K562 (cell line): ENCODE data around the gene SLC2A9. TPM values are rescaled to one million over a fixed set of nuclear protein-coding genes. Genes with fewer than 3 reads are reported as not detected.

Experiments used
- ATAC-seq: fragments of 200-7000 bp; cut with Tn5 transposase; 3 replicates; pipeline ENCODE4 v1.9.1; 2020; ENCODE audit warnings: moderate library complexity
- BruUV-seq: library from RNA; stranded (reverse); fragments of 400-500 nt; replicated peaks from 2 replicates; lab custom pipeline; 2021; lab: Mats Ljungman, UMichigan
- CTCF ChIA-PET: fragments of 300-600 bp; formaldehyde crosslinking; extraction: SDS; loops from one replicate; lab custom pipeline; 2021; ENCODE audit warnings: low intra/inter-chr PET ratio; lab: Yijun Ruan, JAX
- POLR2A ChIA-PET: fragments of 300-600, 350-650 bp; sonication (Branson Sonifier 250); formaldehyde crosslinking; extraction: SDS; loops from one replicate; lab custom pipeline; 2021; ENCODE audit warnings: antibody characterized with exemption, inconsistent platforms; lab: Yijun Ruan, JAX
- DNase-seq, 4 experiments: peaks; one replicate each; pipeline versions ENCODE4 v3.0.0 to v3.0.0-alpha.2; 2011 to 2018; ENCODE audit warnings: low spot score in 3 of 4, mixed read lengths in 3 of 4; ENCODE audit errors: extremely low read depth in 1 of 4
- FAIRE-seq: peaks from 2 replicates; lab custom pipeline; 2011; peaks lifted over from hg19 to GRCh38; lab: Jason Lieb, UNC
- H2AFZ ChIP-seq: 2 replicates; pipeline ENCODE4 v1.6.0; 2011; ENCODE audit warnings: low read depth, low read length, control low read depth, inconsistent platforms
- H3K27ac ChIP-seq: fragments of 200-600 bp; 3 replicates; pipeline ENCODE4 v1.8.0; 2011; ENCODE audit warnings: low read depth, mild to moderate bottlenecking, control low read depth, inconsistent platforms, low read length, moderate library complexity, mixed read lengths; ENCODE audit errors: extremely low read depth
- H3K27me3 ChIP-seq, 2 experiments: fragments of 300-600 bp in 1 of 2; 2 replicates in 1 of 2; 3 replicates in 1 of 2; pipeline versions ENCODE4 v1.6.0 to v1.8.0; 2011; ENCODE audit warnings: inconsistent platforms in 2 of 2, low read length in 2 of 2, mild to moderate bottlenecking in 1 of 2, mixed read lengths in 1 of 2, moderate library complexity in 1 of 2; ENCODE audit not compliant: control insufficient read depth in 2 of 2, insufficient read depth in 2 of 2
- H3K36me3 ChIP-seq: fragments of 300-600 bp; 3 replicates; pipeline ENCODE4 v1.8.0; 2011; ENCODE audit warnings: mild to moderate bottlenecking, low read length, inconsistent platforms; ENCODE audit not compliant: control insufficient read depth, insufficient read depth
- H3K4me1 ChIP-seq, 2 experiments: fragments of 200-600 bp in 1 of 2; replicated peaks in 1 of 2; 2 replicates in 1 of 2; 3 replicates in 1 of 2; pipeline versions ENCODE4 v1.5.1 to v1.8.0; 2011; ENCODE audit warnings: inconsistent platforms in 2 of 2, low read length in 2 of 2, mild to moderate bottlenecking in 1 of 2, mixed read lengths in 1 of 2, moderate library complexity in 1 of 2; ENCODE audit not compliant: control insufficient read depth in 2 of 2, insufficient read depth in 2 of 2
- H3K4me2 ChIP-seq: 2 replicates; pipeline ENCODE4 v1.6.1; 2011; ENCODE audit warnings: low read length, control low read depth, inconsistent platforms, mixed read lengths; ENCODE audit not compliant: insufficient read depth
- H3K4me3 ChIP-seq: fragments of 200-600 bp; sonication (generic), shearing (Covaris generic); 2 replicates; pipeline ENCODE4 v1.5.1; 2016; ENCODE audit warnings: control low read depth, inconsistent platforms
- H3K79me2 ChIP-seq: fragments of 200-600 bp; 3 replicates; pipeline ENCODE4 v1.8.0; 2011; ENCODE audit warnings: low read length, inconsistent platforms; ENCODE audit not compliant: control insufficient read depth, insufficient read depth
- H3K9ac ChIP-seq, 2 experiments: 2 replicates each; pipeline versions ENCODE4 v1.6.0 to v1.6.1; 2011; ENCODE audit warnings: low read depth in 2 of 2, low read length in 2 of 2, control low read depth in 1 of 2, inconsistent platforms in 1 of 2, mild to moderate bottlenecking in 1 of 2, mixed read lengths in 1 of 2; ENCODE audit not compliant: insufficient read depth in 1 of 2
- H3K9me1 ChIP-seq: one replicate; pipeline ENCODE4 v1.6.0; 2011; ENCODE audit warnings: inconsistent platforms, mild to moderate bottlenecking, low read length, moderate library complexity; ENCODE audit not compliant: control insufficient read depth, insufficient read depth
- H3K9me3 ChIP-seq: replicated peaks from 2 replicates; pipeline ENCODE4 v1.5.1; 2011; ENCODE audit warnings: low read depth, low read length, inconsistent platforms; ENCODE audit not compliant: control insufficient read depth, insufficient read depth
- H4K20me1 ChIP-seq: replicated peaks from 2 replicates; pipeline ENCODE4 v1.6.1; 2011; ENCODE audit warnings: low read length, inconsistent platforms, mixed read lengths; ENCODE audit not compliant: control insufficient read depth, insufficient read depth
- CXXC5 ChIP-seq: fragments of 250-450 bp; sonication (Bioruptor Pico); IDR thresholded peaks from 2 replicates; pipeline ENCODE4 v1.8.0; 2022; ENCODE audit warnings: inconsistent platforms, mild to moderate bottlenecking, moderate library complexity
- FOXK2 ChIP-seq, 2 experiments: fragments of 450-650 bp; IDR thresholded peaks in 1 of 2; conservative IDR thresholded peaks in 1 of 2; 2 replicates each; pipeline ENCODE4 v1.6.1; 2016; ENCODE audit warnings: low read depth in 2 of 2, mild to moderate bottlenecking in 1 of 2
- MYBL2 ChIP-seq, 2 experiments: fragments of 450-650 bp in 1 of 2; sonication (generic) in 1 of 2; formaldehyde crosslinking in 1 of 2; IDR thresholded peaks; 2 replicates each; pipeline versions ENCODE4 v1.6.1 to v1.8.1; 2017 to 2022; ENCODE audit warnings: borderline replicate concordance in 1 of 2, inconsistent platforms in 1 of 2, low read depth in 1 of 2, mild to moderate bottlenecking in 1 of 2, missing genetic modification reagents in 1 of 2, moderate library complexity in 1 of 2
- PPARD ChIP-seq: fragments of 250-450 bp; sonication (Bioruptor Pico); IDR thresholded peaks from 2 replicates; pipeline ENCODE4 v1.8.0; 2022; ENCODE audit warnings: inconsistent platforms, mild to moderate bottlenecking, moderate library complexity
- SIX5 ChIP-seq, 2 experiments: IDR thresholded peaks; 2 replicates each; pipeline ENCODE4 v1.6.1; 2011; ENCODE audit warnings: low read length in 2 of 2, borderline replicate concordance in 1 of 2, low read depth in 1 of 2, mild to moderate bottlenecking in 1 of 2, moderate library complexity in 1 of 2; ENCODE audit not compliant: insufficient read depth in 1 of 2
- SMAD4 ChIP-seq: fragments of 250-450 bp; sonication (Bioruptor Pico); conservative IDR thresholded peaks from 2 replicates; pipeline ENCODE4 v1.8.0; 2021; ENCODE audit warnings: inconsistent platforms, mild to moderate bottlenecking, moderate library complexity
- SPI1 ChIP-seq: IDR thresholded peaks from 2 replicates; pipeline ENCODE4 v1.6.1; 2011; ENCODE audit warnings: low read depth, low read length, control low read depth, borderline replicate concordance
- WGBS: fragments of 100-300 bp; shearing (Covaris generic); methylation state at CpG from one replicate; pipeline ENCODE4 v1.1.6; 2016; ENCODE audit warnings: low coverage, mixed read lengths; ENCODE audit not compliant: insufficient coverage; ENCODE audit errors: missing lambda C conversion rate; 5-methylcytosine and 5-hydroxymethylcytosine counted together
- in situ Hi-C: fragments of 300-500 bp; cut with MboI; formaldehyde crosslinking; loops from 4 replicates; pipeline ENCODE4 v1.15.0; 2018; ENCODE audit warnings: inconsistent platforms, mixed read lengths
- intact Hi-C: fragments of 100-400 bp; cut with micrococcal nuclease; formaldehyde crosslinking; loops from 2 replicates; pipeline ENCODE4 v1.14.2; 2022
- polyA plus RNA-seq, 8 experiments: library from polyadenylated mRNA; depleted of rRNA in 4 of 8; stranded (reverse) in 5 of 8; unstranded in 3 of 8; fragments of >200 nt; fragmentation: Nextera tagmentation in 2 of 8; fragmentation: Illumina TruSeq in 1 of 8; extraction: Ambion mirVana in 2 of 8; extraction: Trizol in 1 of 8; gene quantifications; 2 replicates each; pipeline versions ENCODE4 v1.2.1 to v1.2.3, GENCODE V29; 2011 to 2014; ENCODE audit warnings: inconsistent platforms in 1 of 8, missing spikeins in 1 of 8
- total RNA-seq, 7 experiments: library from RNA; depleted of rRNA in 6 of 7; stranded (reverse); fragments of >200 nt in 6 of 7; fragmentation: Illumina TruSeq in 2 of 7; extraction: Trizol in 2 of 7; gene quantifications; 2 replicates each; pipeline versions ENCODE4 v1.2.1 to v1.2.3, GENCODE V29; 2011 to 2021; ENCODE audit warnings: low replicate concordance in 1 of 7
- TF ChIP-seq, protein P1 (sequence below): IDR thresholded peaks from 3 replicates; pipeline ENCODE4 v1.6.1; 2011; ENCODE audit warnings: borderline replicate concordance, mild to moderate bottlenecking; ENCODE audit not compliant: insufficient read length, insufficient read depth
- TF ChIP-seq, protein P2 (sequence below): IDR thresholded peaks from 2 replicates; pipeline ENCODE4 v1.6.1; 2014; ENCODE audit warnings: antibody characterized with exemption
- TF ChIP-seq, protein P3 (sequence below): sonication (generic); formaldehyde crosslinking; IDR thresholded peaks from 2 replicates; pipeline ENCODE4 v1.8.1; 2023; ENCODE audit warnings: mild to moderate bottlenecking, missing genetic modification reagents

Gene SLC2A9
- total and polyA plus RNA-seq, 9 of the 15 experiments (the other 6 are each of a cell fraction or from before 2014, with no cell fraction given) = 0.15 to 1.9 (median 0.76) TPM

DNA sequence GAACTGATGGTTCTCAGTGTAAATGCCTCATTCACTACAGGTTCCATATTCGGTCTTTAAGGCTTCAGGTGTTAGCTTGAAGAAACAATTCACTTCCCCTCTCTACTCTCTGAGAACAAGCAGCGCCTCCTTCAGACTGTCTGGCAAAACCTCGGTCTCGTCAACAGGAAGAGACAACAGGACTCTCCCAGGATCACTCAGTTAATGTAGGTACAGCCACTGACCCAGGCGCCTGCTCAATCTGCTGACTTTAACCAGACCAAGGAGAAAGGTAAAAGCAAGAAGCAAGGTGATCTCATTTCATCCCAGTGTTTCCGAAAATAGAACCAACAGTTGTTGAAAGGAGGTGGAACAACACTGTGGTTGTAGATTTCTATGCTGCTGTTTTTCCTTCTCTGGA lies 102.2 kb downstream of the SLC2A9 start (continued):
- TF ChIP-seq FOXK2 (conservative IDR thresholded peaks at IDR 0.05 in 1 of 2, IDR thresholded peaks at IDR 0.05 in 1 of 2; ENCODE audit: low read depth in 2 of 2) = no peak
- TF ChIP-seq SPI1 = peak; percentile 51; the same call in 1 of the 2 replicates
- TF ChIP-seq SMAD4 (CRISPR knock-in tag) = no peak

DNA sequence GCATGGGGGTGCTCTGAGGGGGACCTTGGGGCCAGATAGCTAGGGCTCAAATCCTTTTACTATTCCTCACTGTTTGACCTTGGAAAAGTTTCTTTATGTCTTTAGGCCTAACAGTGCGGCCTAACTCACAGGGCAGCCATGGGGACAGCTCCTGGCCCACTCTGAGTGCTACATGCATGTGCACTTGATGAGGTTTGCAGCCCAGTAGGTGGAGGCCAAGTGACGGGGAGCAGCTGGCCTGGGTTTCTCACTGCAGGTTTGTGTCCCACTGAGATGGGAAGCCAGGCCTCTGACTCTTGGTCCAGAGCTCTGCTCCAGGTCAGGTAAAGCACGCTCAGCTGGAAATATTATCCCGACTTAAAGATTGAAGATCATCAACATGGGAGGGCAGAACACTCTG lies 102.8 kb downstream of the SLC2A9 start:
- Histone ChIP-seq H3K4me3 (no peak overlapping the region), H3K9me3 (no peaks in the 10 kb centered on the region), H3K4me2 (no peak overlapping the region), H2AFZ (no peak overlapping the region), H3K79me2 (no peaks in the 10 kb centered on the region), H3K27me3 (peaks cover 0 to 19% of the 10 kb centered on the region in 2 experiments; a peak in 2 of 5 replicates), H3K9ac (no peak overlapping the region), H3K9me1 (no peaks in the 10 kb centered on the region), H3K4me1 (no peaks in the 10 kb centered on the region), H3K36me3 (no peaks in the 10 kb centered on the region), H3K27ac (no peak overlapping the region), H4K20me1 (no peaks in the 10 kb centered on the region)
- ChIA-PET CTCF (interaction anchor here (0.7 kb wide), 1 partner anchor 21 kb away, joined by 3 read pairs; no protein-coding TSS in a partner anchor), POLR2A (interaction anchor here (1.2 kb wide), 1 partner anchor 18 kb away, joined by 6 read pairs; no protein-coding TSS in a partner anchor)
- 1% methylated on average over 4 of the region's 4 CpGs for WGBS
- ATAC-seq (no peak; the same call in 2 of the 3 replicates), DNase-seq (no peak), FAIRE-seq (no peak)
- TF ChIP-seq, protein P1, sequence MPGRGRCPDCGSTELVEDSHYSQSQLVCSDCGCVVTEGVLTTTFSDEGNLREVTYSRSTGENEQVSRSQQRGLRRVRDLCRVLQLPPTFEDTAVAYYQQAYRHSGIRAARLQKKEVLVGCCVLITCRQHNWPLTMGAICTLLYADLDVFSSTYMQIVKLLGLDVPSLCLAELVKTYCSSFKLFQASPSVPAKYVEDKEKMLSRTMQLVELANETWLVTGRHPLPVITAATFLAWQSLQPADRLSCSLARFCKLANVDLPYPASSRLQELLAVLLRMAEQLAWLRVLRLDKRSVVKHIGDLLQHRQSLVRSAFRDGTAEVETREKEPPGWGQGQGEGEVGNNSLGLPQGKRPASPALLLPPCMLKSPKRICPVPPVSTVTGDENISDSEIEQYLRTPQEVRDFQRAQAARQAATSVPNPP = no peak
- TF ChIP-seq, protein P2, sequence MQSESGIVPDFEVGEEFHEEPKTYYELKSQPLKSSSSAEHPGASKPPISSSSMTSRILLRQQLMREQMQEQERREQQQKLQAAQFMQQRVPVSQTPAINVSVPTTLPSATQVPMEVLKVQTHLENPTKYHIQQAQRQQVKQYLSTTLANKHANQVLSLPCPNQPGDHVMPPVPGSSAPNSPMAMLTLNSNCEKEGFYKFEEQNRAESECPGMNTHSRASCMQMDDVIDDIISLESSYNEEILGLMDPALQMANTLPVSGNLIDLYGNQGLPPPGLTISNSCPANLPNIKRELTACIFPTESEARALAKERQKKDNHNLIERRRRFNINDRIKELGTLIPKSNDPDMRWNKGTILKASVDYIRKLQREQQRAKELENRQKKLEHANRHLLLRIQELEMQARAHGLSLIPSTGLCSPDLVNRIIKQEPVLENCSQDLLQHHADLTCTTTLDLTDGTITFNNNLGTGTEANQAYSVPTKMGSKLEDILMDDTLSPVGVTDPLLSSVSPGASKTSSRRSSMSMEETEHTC = no peak
- TF ChIP-seq CXXC5 (CRISPR knock-in tag) = no peak
- TF ChIP-seq, protein P3, sequence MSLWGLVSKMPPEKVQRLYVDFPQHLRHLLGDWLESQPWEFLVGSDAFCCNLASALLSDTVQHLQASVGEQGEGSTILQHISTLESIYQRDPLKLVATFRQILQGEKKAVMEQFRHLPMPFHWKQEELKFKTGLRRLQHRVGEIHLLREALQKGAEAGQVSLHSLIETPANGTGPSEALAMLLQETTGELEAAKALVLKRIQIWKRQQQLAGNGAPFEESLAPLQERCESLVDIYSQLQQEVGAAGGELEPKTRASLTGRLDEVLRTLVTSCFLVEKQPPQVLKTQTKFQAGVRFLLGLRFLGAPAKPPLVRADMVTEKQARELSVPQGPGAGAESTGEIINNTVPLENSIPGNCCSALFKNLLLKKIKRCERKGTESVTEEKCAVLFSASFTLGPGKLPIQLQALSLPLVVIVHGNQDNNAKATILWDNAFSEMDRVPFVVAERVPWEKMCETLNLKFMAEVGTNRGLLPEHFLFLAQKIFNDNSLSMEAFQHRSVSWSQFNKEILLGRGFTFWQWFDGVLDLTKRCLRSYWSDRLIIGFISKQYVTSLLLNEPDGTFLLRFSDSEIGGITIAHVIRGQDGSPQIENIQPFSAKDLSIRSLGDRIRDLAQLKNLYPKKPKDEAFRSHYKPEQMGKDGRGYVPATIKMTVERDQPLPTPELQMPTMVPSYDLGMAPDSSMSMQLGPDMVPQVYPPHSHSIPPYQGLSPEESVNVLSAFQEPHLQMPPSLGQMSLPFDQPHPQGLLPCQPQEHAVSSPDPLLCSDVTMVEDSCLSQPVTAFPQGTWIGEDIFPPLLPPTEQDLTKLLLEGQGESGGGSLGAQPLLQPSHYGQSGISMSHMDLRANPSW (CRISPR knock-in tag) = no peak
- TF ChIP-seq MYBL2 (IDR thresholded peaks at IDR 0.05; ENCODE audit: low read depth) = no peak
- TF ChIP-seq MYBL2 (CRISPR knock-in tag; IDR thresholded peaks at IDR 0.05; ENCODE audit: borderline replicate concordance) = no peak
- TF ChIP-seq SIX5 (IDR thresholded peaks at IDR 0.05; ENCODE audit: borderline replicate concordance in 1 of 2, insufficient read depth in 1 of 2, low read depth in 1 of 2, low read length in 2 of 2) = no peak
- TF ChIP-seq PPARD (CRISPR knock-in tag) = no peak
- in situ Hi-C loops = no loop called here
- no TSS peak for BruUV-seq
- intact Hi-C loops = no loop called here
